ENCODE data around the gene PFDN4. TPM values are rescaled to one million over a fixed set of nuclear protein-coding genes. Genes with fewer than 3 reads are reported as not detected.

PFDN4 gene
- total and polyA plus RNA-seq, 2 of the 4 experiments (the other 2 are of a cell fraction): 14.9 to 93.2 TPM

DNA sequence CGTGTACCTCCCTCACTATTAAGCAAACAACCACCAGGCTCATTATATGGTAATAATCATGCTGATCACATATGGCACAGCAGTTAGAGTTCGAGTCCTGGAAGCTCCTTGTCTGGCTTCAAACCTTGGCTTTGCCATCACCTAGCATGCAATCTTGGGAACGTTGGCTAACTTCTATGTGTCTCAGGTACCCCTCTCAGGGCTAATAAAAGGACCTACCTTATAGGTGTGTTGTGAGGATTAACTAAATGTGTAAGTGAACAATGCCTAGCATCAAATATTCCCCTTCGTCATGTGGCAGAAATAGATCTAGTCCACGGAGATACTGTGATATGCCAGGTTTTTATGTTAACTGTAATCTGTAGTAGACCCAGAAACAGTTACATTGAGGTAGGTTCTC lies 44.5 kb upstream of the PFDN4 start:
- Histone ChIP-seq H4K5ac (ENCODE audit: low read depth, low read length) (no peak overlapping the region), H4K8ac (ENCODE audit: low read depth in 2 of 2, low read length in 2 of 2) (no peak overlapping the region), H2BK15ac (ENCODE audit: low read depth, low read length) (no peak overlapping the region), H4K20me1 (ENCODE audit: insufficient read depth, low read length) (no peaks in the 10 kb centered on the region), H3K79me1 (ENCODE audit: low read depth in 1 of 2, low read length in 2 of 2) (no peaks in the 10 kb centered on the region), H3K56ac (ENCODE audit: extremely low read depth, insufficient read depth, low read length) (no peak overlapping the region), H2BK20ac (ENCODE audit: low read depth, low read length) (no peak overlapping the region), H3K36me3 (ENCODE audit: control insufficient read depth, insufficient read depth, low read length) (no peaks in the 10 kb centered on the region), H2AK9ac (replicated peaks; ENCODE audit: low read depth, low read length, poor library complexity) (no peak overlapping the region), H3K4ac (ENCODE audit: low read depth, low read length) (no peak overlapping the region), H3K4me1 (ENCODE audit: control insufficient read depth, insufficient read depth, low read length) (no peaks in the 10 kb centered on the region), H4K91ac (ENCODE audit: insufficient read depth, low read depth, low read length) (no peak overlapping the region), H3K9me3 (ENCODE audit: control insufficient read depth, insufficient read depth, low read length) (no peaks in the 10 kb centered on the region), H3K18ac (ENCODE audit: low read depth, low read length) (no peak overlapping the region), H3K14ac (replicated peaks; ENCODE audit: low read depth, low read length) (no peak overlapping the region), H3K4me3 (ENCODE audit: insufficient read depth, low read depth, low read length) (no peak overlapping the region), H2AFZ (replicated peaks; ENCODE audit: low read length, poor library complexity) (no peak overlapping the region), H3K4me2 (ENCODE audit: low read depth, low read length) (no peak overlapping the region), H2BK120ac (ENCODE audit: low read depth, low read length) (no peak overlapping the region), H2AK5ac (ENCODE audit: low read depth, low read length) (no peak overlapping the region), H3K9ac (ENCODE audit: low read depth, low read length) (no peak overlapping the region), H3K27me3 (ENCODE audit: control insufficient read depth, insufficient read depth, low read length) (peaks cover 44% of the 10 kb centered on the region), H3K9me1 (ENCODE audit: insufficient read depth, low read length) (no peaks in the 10 kb centered on the region), H3K27ac (ENCODE audit: insufficient read depth, low read length) (no peak overlapping the region), H2BK5ac (ENCODE audit: low read depth, low read length, poor library complexity, severe bottlenecking) (no peak overlapping the region), H3K23ac (ENCODE audit: low read depth, low read length) (no peak overlapping the region)
- DNase-seq: no peak
- POLR2A ChIA-PET (ENCODE audit: unreplicated experiment): no interaction called here
- no TSS peak for BruUV-seq (replicated peaks)
- no peak for ATAC-seq (ENCODE audit: low read depth)
- CTCF ChIA-PET: no interaction called here
- intact Hi-C loops (cut with micrococcal nuclease) (no loop called here), dilution Hi-C loops (cut with HindIII; ENCODE audit: low sequenced_read_pairs, unreplicated experiment) (no loop called here), in situ Hi-C loops (cut with MboI; ENCODE audit: low sequenced_read_pairs) (no loop called here)
- no peak for TF ChIP-seq RFX5 (IDR thresholded peaks at IDR 0.05; ENCODE audit: low read depth, low read length)
- no peak for TF ChIP-seq BHLHE40 (IDR thresholded peaks at IDR 0.05; ENCODE audit: low read depth, low read length)
- no peak for TF ChIP-seq MAFK (IDR thresholded peaks at IDR 0.05; ENCODE audit: low read depth, low read length)
- no peak for TF ChIP-seq RCOR1 (IDR thresholded peaks at IDR 0.05; ENCODE audit: insufficient replicate concordance, low read length)
- TF ChIP-seq CHD1 (IDR thresholded peaks at IDR 0.05; ENCODE audit: low read depth, low read length): no peak
- TF ChIP-seq NFE2L2 (IDR thresholded peaks at IDR 0.05; ENCODE audit: low read depth, low read length): no peak
- TF ChIP-seq RAD21 (IDR thresholded peaks at IDR 0.05; ENCODE audit: low read length): no peak
- no peak for TF ChIP-seq FOS (IDR thresholded peaks at IDR 0.05; ENCODE audit: low read depth, low read length)
- TF ChIP-seq MXI1 (IDR thresholded peaks at IDR 0.05; ENCODE audit: borderline replicate concordance, low read depth, low read length): no peak
- TF ChIP-seq SMC3 (IDR thresholded peaks at IDR 0.05; ENCODE audit: low read depth, low read length): no peak
- TF ChIP-seq, protein P1, sequence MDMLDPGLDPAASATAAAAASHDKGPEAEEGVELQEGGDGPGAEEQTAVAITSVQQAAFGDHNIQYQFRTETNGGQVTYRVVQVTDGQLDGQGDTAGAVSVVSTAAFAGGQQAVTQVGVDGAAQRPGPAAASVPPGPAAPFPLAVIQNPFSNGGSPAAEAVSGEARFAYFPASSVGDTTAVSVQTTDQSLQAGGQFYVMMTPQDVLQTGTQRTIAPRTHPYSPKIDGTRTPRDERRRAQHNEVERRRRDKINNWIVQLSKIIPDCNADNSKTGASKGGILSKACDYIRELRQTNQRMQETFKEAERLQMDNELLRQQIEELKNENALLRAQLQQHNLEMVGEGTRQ (IDR thresholded peaks at IDR 0.05; ENCODE audit: low read depth, low read length): no peak
- no peak for TF ChIP-seq POLR2A (IDR thresholded peaks at IDR 0.05; ENCODE audit: low read depth, low read length)
- TF ChIP-seq, protein P2, sequence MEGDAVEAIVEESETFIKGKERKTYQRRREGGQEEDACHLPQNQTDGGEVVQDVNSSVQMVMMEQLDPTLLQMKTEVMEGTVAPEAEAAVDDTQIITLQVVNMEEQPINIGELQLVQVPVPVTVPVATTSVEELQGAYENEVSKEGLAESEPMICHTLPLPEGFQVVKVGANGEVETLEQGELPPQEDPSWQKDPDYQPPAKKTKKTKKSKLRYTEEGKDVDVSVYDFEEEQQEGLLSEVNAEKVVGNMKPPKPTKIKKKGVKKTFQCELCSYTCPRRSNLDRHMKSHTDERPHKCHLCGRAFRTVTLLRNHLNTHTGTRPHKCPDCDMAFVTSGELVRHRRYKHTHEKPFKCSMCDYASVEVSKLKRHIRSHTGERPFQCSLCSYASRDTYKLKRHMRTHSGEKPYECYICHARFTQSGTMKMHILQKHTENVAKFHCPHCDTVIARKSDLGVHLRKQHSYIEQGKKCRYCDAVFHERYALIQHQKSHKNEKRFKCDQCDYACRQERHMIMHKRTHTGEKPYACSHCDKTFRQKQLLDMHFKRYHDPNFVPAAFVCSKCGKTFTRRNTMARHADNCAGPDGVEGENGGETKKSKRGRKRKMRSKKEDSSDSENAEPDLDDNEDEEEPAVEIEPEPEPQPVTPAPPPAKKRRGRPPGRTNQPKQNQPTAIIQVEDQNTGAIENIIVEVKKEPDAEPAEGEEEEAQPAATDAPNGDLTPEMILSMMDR (conservative IDR thresholded peaks at IDR 0.05; ENCODE audit: low read depth, low read length): no peak
- no peak for TF ChIP-seq MAZ (IDR thresholded peaks at IDR 0.05; ENCODE audit: borderline replicate concordance, low read depth, low read length)
- no peak for TF ChIP-seq CEBPB (IDR thresholded peaks at IDR 0.05; ENCODE audit: low read depth, low read length)
- TF ChIP-seq, protein P3, sequence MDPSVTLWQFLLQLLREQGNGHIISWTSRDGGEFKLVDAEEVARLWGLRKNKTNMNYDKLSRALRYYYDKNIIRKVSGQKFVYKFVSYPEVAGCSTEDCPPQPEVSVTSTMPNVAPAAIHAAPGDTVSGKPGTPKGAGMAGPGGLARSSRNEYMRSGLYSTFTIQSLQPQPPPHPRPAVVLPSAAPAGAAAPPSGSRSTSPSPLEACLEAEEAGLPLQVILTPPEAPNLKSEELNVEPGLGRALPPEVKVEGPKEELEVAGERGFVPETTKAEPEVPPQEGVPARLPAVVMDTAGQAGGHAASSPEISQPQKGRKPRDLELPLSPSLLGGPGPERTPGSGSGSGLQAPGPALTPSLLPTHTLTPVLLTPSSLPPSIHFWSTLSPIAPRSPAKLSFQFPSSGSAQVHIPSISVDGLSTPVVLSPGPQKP (IDR thresholded peaks at IDR 0.05; ENCODE audit: borderline replicate concordance, low read depth, low read length): no peak
- WGBS, 2 experiments (ENCODE audit: extremely low coverage in 2 of 2, insufficient read length in 1 of 2): no CpG with 5 or more reads among the region's 5 CpGs
